Ovary (tissue), 3 donors: ENCODE data around the gene NELL2.

Experiments
- EP300 ChIP-seq: sonication (generic); formaldehyde crosslinking; IDR thresholded peaks from one replicate; pipeline ENCODE4 v1.6.1; 2017; ENCODE audit warnings: antibody characterized with exemption
- POLR2A ChIP-seq: fragments of 450-650 bp; IDR thresholded peaks from one replicate; pipeline ENCODE4 v1.6.1; 2017; ENCODE audit warnings: antibody characterized with exemption, mild to moderate bottlenecking, moderate library complexity
- TF ChIP-seq, protein P1 (sequence below), 3 donors: fragments of 450-650 bp in 2 of 3; fragments of 200-600 bp in 1 of 3; IDR thresholded peaks; one replicate each; pipeline versions ENCODE4 v1.5.1 to v1.8.0; 2016 to 2022; ENCODE audit warnings: antibody characterized with exemption in 3 of 3, mild to moderate bottlenecking in 1 of 3
- donor health status: DM: no; HTN: no; CAD: no.

DNA sequence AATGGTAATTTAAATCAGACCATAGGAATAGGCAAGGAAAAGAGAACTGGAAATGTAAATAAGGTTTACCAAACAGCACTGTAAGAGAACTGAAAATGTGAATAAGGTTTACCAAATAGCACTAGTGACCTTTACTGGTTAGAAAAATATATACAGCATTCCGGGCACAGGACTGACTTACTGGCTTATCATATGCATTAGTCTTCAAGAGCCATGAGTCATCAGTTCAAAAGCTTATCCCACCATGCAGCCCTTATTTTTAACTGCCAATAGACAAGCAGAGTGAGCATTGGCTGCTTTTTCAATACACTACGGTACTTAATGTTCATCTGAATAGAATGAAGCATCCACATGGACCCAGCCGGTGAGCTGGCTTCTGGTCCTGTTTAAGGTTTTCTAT is 13.0 kb upstream of the NELL2 start:
- TF ChIP-seq, protein P1, sequence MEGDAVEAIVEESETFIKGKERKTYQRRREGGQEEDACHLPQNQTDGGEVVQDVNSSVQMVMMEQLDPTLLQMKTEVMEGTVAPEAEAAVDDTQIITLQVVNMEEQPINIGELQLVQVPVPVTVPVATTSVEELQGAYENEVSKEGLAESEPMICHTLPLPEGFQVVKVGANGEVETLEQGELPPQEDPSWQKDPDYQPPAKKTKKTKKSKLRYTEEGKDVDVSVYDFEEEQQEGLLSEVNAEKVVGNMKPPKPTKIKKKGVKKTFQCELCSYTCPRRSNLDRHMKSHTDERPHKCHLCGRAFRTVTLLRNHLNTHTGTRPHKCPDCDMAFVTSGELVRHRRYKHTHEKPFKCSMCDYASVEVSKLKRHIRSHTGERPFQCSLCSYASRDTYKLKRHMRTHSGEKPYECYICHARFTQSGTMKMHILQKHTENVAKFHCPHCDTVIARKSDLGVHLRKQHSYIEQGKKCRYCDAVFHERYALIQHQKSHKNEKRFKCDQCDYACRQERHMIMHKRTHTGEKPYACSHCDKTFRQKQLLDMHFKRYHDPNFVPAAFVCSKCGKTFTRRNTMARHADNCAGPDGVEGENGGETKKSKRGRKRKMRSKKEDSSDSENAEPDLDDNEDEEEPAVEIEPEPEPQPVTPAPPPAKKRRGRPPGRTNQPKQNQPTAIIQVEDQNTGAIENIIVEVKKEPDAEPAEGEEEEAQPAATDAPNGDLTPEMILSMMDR (IDR thresholded peaks at IDR 0.05): no peak
- TF ChIP-seq POLR2A: no peak
- no peak for TF ChIP-seq EP300
